Kidney capillary endothelial cell (primary cell): Measurements from ENCODE around the gene CHST15.

ENCODE experiments used
- DNase-seq: peaks from one replicate; pipeline ENCODE4 v3.0.0-alpha.2; 2018; ENCODE audit warnings: low spot score

Gene CHST15

GRCh38 chr10:124081547-124082140, 11.8 kb downstream of the CHST15 start:
- no peak for DNase-seq

GRCh38 chr10:124079864-124080263, 13.5 kb downstream of the CHST15 start:
- DNase-seq, result no peak

- DNase-seq, result no peak
Measured at GRCh38 chr10:124078714-124079113, 14.7 kb downstream of the CHST15 start.

- DNase-seq, result no peak
Measured at GRCh38 chr10:124078028-124078427, 15.4 kb downstream of the CHST15 start.

DNA sequence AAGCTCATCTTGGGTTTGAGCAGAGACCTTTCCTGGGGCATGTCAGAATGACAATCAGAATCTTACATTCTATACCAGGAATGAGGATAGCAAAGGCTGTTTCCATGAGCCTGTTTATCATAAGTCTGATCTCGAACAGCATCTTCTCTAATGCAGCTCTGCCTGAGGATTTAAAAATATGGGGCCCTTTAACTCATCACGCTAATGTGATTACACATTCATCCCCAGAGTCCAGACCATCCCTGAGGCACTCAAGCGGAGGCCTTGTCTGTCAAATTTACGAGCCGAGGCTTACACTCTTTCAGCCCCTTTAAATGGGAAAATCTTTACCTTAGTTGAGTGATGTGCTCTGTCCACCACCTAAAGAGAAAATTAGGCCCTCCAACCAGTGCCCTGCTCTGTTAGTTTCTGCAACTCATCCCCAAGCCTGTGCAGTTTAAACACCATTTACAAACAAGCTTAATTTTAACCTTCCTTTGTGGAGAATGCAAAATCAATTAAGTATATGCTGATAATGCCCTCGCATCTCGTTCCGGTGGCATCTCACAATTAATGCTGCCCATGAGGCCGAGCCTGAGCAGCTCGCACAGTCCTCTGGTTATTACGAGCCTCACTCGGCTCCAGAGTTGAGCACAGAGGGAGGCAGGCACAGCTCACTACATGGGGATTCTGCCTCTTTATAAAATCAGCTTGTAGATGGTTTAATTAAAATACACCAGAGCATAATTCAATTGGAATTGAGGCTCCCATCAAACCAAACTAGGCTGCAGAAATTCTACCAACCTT, 16.0 kb downstream of the CHST15 start:
- DNase-seq, result no peak

DNA sequence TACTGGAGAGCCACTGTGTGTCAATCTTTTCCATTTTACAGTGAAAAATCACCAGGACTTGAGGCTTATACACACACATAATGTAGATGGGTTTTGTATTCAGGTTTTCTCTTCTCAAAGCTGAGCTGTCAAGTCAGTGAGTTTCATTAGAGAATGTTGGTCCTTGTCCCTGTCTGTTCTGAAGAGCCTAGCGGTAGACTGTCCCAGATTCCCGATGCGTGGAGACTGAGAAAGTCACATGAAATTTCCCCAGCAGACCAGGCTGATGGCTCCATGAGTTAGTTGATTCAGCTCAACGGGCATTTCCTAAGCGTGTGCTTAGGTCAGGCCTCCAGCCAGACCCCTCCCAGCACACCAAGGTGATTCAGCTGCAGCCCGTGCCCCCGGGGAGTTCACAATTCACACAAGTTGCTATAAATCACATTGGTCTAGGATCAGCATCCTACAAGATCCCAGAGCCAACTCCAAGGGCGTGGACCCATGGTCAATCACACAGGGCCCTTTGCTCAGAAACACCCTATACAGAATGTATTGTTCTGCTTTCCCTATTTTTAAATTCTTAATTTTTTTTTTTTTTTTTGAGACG, 17.2 kb downstream of the CHST15 start:
- DNase-seq, result peak; percentile 36

- no peak for DNase-seq
Measured at GRCh38 chr10:124075231-124075955, 18.0 kb downstream of the CHST15 start.

- no peak for DNase-seq
Measured at GRCh38 chr10:124074501-124075109, 18.8 kb downstream of the CHST15 start.

DNA sequence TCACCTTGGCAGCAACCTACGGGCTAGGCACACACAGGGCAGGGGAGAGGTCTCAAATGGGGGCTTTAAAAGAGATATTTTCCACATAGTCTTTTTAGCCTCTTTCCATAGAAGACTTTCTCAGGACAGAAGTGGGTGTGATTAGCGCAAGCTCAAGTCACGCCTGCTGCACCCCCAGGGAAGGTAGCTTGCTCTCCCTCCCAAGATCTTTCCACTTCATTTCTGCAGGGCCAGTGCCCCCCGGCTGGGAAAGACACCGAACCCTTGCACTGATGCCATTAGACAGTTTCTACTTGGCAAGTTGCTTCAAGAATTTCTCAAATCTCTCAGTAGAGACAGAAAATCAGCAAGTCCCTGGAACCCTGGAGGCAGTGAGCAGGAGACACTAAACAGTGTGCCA, 19.4 kb downstream of the CHST15 start:
- DNase-seq, result no peak

DNA sequence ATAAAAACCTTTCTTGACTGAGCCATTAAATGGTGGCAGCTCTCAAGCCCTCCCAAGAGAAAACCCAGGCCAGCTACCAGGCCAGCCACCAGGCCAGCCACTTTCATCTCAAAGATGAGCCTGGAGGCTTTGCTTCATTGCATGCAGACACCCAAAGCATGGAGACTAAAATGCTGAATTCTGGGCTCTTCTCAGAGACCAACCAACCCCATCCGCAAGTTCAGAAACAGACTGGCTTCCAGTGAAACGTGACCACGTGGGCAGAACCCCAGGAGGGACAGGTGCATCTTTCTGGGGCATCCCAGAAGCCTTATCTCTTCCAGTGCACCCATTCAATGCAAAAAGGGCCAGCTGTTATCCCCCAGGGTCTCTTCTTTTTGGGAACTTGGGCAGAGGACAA, 20.9 kb downstream of the CHST15 start:
- DNase-seq, result no peak

- DNase-seq, result no peak
Measured at GRCh38 chr10:124072106-124072505, 21.3 kb downstream of the CHST15 start.

GRCh38 chr10:124071141-124071540, 22.3 kb downstream of the CHST15 start:
- no peak for DNase-seq

- DNase-seq, result no peak
Measured at GRCh38 chr10:124070666-124071065, 22.7 kb downstream of the CHST15 start.

- no peak for DNase-seq
Measured at GRCh38 chr10:124069341-124070264, 23.8 kb downstream of the CHST15 start.

- DNase-seq, result no peak
Measured at GRCh38 chr10:124068929-124069328, 24.5 kb downstream of the CHST15 start.

- DNase-seq, result no peak
Measured at GRCh38 chr10:124067825-124068400, 25.5 kb downstream of the CHST15 start.

DNA sequence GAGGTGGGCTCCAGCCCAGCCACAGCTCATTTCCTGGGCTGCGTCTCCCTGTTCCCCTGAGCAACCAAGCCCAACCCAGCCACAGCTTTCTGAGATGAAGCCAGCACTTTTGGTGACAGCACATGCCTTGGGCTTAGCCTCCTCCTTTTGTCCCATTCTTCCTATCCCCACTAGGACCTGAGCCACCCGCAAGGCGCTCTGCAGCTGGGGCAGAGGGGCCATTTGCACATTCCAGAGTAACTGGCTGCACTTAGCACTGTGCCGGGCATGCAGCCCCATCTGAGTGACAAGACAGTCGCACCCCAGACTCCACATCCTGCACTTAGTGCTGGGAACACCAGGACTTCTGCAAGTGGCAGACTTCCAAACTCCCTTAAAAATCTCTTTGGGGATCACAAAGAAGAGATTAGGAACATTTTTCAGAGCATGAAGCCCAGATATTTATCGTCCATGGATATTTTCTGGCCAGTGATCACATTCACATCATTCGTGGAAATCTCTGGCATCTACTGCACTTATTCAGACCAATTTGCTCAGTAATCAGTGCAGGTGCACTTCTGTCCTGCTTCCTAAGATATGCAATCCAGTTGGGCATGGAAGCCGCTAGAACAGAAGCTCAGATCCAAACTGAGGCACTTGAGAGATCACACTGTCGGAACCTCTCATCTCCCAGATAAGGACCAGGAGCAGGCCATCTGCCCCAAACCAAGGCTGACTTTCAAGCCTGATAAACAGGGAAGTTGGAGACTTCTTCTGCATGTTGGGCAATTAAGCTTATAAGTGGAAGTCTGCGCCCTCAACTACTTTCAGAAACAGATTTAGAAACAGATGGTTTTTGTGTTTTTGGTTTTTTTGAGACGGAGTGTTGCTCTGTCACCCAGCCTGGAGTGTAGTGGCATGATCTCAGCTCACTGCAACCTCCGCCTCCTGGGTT, 26.4 kb downstream of the CHST15 start:
- no peak for DNase-seq

- DNase-seq, result no peak
Measured at GRCh38 chr10:124066126-124066700, 27.2 kb downstream of the CHST15 start.

GRCh38 chr10:124065382-124066125, 27.8 kb downstream of the CHST15 start:
- no peak for DNase-seq
